Tibial nerve (tissue), 3 donors: ENCODE measurements around the gene KRTAP10-8.

Experiments
- POLR2A ChIP-seq, 2 donors: fragments of 450-650 bp; IDR thresholded peaks; one replicate each; pipeline ENCODE4 v1.6.1; 2017; ENCODE audit warnings: antibody characterized with exemption in 2 of 2, mild to moderate bottlenecking in 2 of 2, moderate library complexity in 2 of 2
- TF ChIP-seq, protein P1 (sequence below), 5 experiments: fragments of 200-600 bp in 3 of 5; fragments of 450-650 bp in 2 of 5; sonication (generic) in 3 of 5; IDR thresholded peaks; one replicate each; pipeline ENCODE4 v1.5.1; 2016 to 2019; ENCODE audit warnings: antibody characterized with exemption in 5 of 5, mild to moderate bottlenecking in 3 of 5, moderate library complexity in 2 of 5

DNA sequence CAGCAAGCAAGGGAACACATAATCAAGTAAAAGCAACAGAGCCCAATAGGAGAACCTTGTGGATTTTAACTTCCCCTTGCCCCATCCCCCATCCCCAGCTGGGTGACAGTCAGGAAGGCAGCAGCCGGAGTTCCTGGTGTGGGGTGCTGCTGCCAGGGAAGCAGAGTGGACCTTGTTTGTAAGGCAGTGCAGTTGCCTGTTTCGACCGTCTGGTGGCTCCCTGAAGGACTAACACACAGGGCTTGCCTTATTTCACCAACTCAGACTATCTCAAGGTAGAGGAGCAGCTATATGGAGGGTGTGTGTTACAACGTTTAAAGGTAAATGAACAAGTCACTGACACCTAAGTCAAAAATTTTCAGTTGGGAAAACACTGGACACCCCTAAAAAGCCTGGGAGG is 6.6 kb downstream of the KRTAP10-8 start:
- TF ChIP-seq POLR2A (IDR thresholded peaks at IDR 0.05) = no peak
- TF ChIP-seq, protein P1, sequence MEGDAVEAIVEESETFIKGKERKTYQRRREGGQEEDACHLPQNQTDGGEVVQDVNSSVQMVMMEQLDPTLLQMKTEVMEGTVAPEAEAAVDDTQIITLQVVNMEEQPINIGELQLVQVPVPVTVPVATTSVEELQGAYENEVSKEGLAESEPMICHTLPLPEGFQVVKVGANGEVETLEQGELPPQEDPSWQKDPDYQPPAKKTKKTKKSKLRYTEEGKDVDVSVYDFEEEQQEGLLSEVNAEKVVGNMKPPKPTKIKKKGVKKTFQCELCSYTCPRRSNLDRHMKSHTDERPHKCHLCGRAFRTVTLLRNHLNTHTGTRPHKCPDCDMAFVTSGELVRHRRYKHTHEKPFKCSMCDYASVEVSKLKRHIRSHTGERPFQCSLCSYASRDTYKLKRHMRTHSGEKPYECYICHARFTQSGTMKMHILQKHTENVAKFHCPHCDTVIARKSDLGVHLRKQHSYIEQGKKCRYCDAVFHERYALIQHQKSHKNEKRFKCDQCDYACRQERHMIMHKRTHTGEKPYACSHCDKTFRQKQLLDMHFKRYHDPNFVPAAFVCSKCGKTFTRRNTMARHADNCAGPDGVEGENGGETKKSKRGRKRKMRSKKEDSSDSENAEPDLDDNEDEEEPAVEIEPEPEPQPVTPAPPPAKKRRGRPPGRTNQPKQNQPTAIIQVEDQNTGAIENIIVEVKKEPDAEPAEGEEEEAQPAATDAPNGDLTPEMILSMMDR (IDR thresholded peaks at IDR 0.05) = no peak
